Measurements from ENCODE around the gene SF1.

- TF ChIP-seq CTCF (conservative IDR thresholded peaks at IDR 0.05) (no peak), ZFX (IDR thresholded peaks at IDR 0.05) (no peak)
These were observed 39.1 kb upstream of the SF1 start for GRCh38 chr11:64817476-64817875.

Measured in C4-2B (cell line).